ENCODE data around the gene PEX11B.

Gene PEX11B

GRCh38 chr1:145891587-145892485, 26.7 kb downstream of the PEX11B start:
- Histone ChIP-seq H2AFZ (ENCODE audit: low read depth, low read length) (peak overlapping the region; percentile 44; the same call in 1 of the 2 replicates), H3K4me3 (ENCODE audit: low read depth in 1 of 2, low read length in 2 of 2) (no peak overlapping the region), H3K79me2 (ENCODE audit: insufficient read depth, low read length) (no peaks in the 10 kb centered on the region), H3K4me2 (ENCODE audit: insufficient read depth, low read length) (no peak overlapping the region), H3K36me3 (ENCODE audit: insufficient read depth, low read length) (no peaks in the 10 kb centered on the region), H3K4me1 (ENCODE audit: insufficient read depth, low read length) (no peaks in the 10 kb centered on the region), H3K9me3 (ENCODE audit: insufficient read depth, low read length, severe bottlenecking) (no peaks in the 10 kb centered on the region), H4K20me1 (ENCODE audit: insufficient read depth, low read length) (no peaks in the 10 kb centered on the region), H3K9ac (ENCODE audit: low read depth, low read length) (no peak overlapping the region), H3K27me3 (ENCODE audit: insufficient read depth, low read length, poor library complexity) (peaks cover 8% of the 10 kb centered on the region), H3K27ac (ENCODE audit: low read length) (no peak overlapping the region)
- TF ChIP-seq CTCF (IDR thresholded peaks at IDR 0.05; ENCODE audit: borderline replicate concordance, extremely low read depth, low read length, poor library complexity, severe bottlenecking) (peak; percentile 83), EZH2 (IDR thresholded peaks at IDR 0.05; ENCODE audit: borderline replicate concordance, low read depth, low read length, severe bottlenecking) (no peak)
- DNase-seq (peak; percentile 70), ATAC-seq (ENCODE audit: insufficient read depth, low read depth) (peak; percentile 92)

GRCh38 chr1:145891143-145891542, 27.4 kb downstream of the PEX11B start:
- H3K27ac ChIP-seq (ENCODE audit: low read length): no peak overlapping the region
- H2AFZ ChIP-seq (ENCODE audit: low read depth, low read length): no peak overlapping the region
- TF ChIP-seq CTCF (IDR thresholded peaks at IDR 0.05; ENCODE audit: borderline replicate concordance, extremely low read depth, low read length, poor library complexity, severe bottlenecking) (no peak), EZH2 (IDR thresholded peaks at IDR 0.05; ENCODE audit: borderline replicate concordance, low read depth, low read length, severe bottlenecking) (no peak)
- H3K79me2 ChIP-seq (ENCODE audit: insufficient read depth, low read length): no peaks in the 10 kb centered on the region
- no peaks in the 10 kb centered on the region for H4K20me1 ChIP-seq (ENCODE audit: insufficient read depth, low read length)
- H3K27me3 ChIP-seq (ENCODE audit: insufficient read depth, low read length, poor library complexity): peaks cover 6% of the 10 kb centered on the region
- peaks cover 2% of the 10 kb centered on the region for H3K4me1 ChIP-seq (ENCODE audit: insufficient read depth, low read length)
- no peaks in the 10 kb centered on the region for H3K36me3 ChIP-seq (ENCODE audit: insufficient read depth, low read length)
- no peak overlapping the region for H3K9ac ChIP-seq (ENCODE audit: low read depth, low read length)
- H3K4me2 ChIP-seq (ENCODE audit: insufficient read depth, low read length): no peak overlapping the region
- no peaks in the 10 kb centered on the region for H3K9me3 ChIP-seq (ENCODE audit: insufficient read depth, low read length, severe bottlenecking)
- DNase-seq: no peak
- H3K4me3 ChIP-seq (ENCODE audit: low read depth in 1 of 2, low read length in 2 of 2): no peak overlapping the region
- ATAC-seq (ENCODE audit: insufficient read depth, low read depth): no peak

GRCh38 chr1:145889722-145890121, 28.8 kb downstream of the PEX11B start:
- no peak overlapping the region for H3K4me2 ChIP-seq (ENCODE audit: insufficient read depth, low read length)
- no peak overlapping the region for H3K9ac ChIP-seq (ENCODE audit: low read depth, low read length)
- DNase-seq: no peak
- H3K9me3 ChIP-seq (ENCODE audit: insufficient read depth, low read length, severe bottlenecking): no peaks in the 10 kb centered on the region
- H3K36me3 ChIP-seq (ENCODE audit: insufficient read depth, low read length): no peaks in the 10 kb centered on the region
- no peak overlapping the region for H2AFZ ChIP-seq (ENCODE audit: low read depth, low read length)
- ATAC-seq (ENCODE audit: insufficient read depth, low read depth): no peak
- H4K20me1 ChIP-seq (ENCODE audit: insufficient read depth, low read length): no peaks in the 10 kb centered on the region
- H3K4me3 ChIP-seq (ENCODE audit: low read depth in 1 of 2, low read length in 2 of 2): no peak overlapping the region
- peaks cover 14% of the 10 kb centered on the region for H3K4me1 ChIP-seq (ENCODE audit: insufficient read depth, low read length)
- H3K79me2 ChIP-seq (ENCODE audit: insufficient read depth, low read length): no peaks in the 10 kb centered on the region
- TF ChIP-seq CTCF (IDR thresholded peaks at IDR 0.05; ENCODE audit: borderline replicate concordance, extremely low read depth, low read length, poor library complexity, severe bottlenecking): no peak
- TF ChIP-seq EZH2 (IDR thresholded peaks at IDR 0.05; ENCODE audit: borderline replicate concordance, low read depth, low read length, severe bottlenecking): no peak
- no peak overlapping the region for H3K27ac ChIP-seq (ENCODE audit: low read length)
- peaks cover 17% of the 10 kb centered on the region for H3K27me3 ChIP-seq (ENCODE audit: insufficient read depth, low read length, poor library complexity)

Measured in DND-41 (cell line).